ENCODE results near the gene TSPAN9. TPM values are rescaled to one million over a fixed set of nuclear protein-coding genes. Genes with fewer than 3 reads are reported as not detected.

Gene TSPAN9
- total and polyA plus RNA-seq, 2 experiments from 2014 or later: 6.0 to 31.5 TPM

DNA sequence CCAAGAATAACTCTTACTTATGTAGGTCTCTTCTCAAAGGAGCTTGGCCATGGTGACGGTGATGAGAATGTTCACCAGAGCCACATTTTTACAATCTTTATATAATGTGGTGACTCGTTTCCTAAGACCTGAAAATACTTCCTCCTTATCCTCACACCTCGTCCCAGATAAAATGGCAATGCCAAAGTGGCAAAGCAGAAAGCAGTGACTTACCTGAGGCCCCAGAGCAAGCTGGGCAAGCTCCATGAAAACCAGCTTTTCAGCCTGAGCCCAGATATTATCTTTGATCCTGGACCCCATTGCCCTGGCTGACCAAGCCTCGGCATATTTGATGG is 240.3 kb downstream of the TSPAN9 start (continued):
- TF ChIP-seq, protein P1, sequence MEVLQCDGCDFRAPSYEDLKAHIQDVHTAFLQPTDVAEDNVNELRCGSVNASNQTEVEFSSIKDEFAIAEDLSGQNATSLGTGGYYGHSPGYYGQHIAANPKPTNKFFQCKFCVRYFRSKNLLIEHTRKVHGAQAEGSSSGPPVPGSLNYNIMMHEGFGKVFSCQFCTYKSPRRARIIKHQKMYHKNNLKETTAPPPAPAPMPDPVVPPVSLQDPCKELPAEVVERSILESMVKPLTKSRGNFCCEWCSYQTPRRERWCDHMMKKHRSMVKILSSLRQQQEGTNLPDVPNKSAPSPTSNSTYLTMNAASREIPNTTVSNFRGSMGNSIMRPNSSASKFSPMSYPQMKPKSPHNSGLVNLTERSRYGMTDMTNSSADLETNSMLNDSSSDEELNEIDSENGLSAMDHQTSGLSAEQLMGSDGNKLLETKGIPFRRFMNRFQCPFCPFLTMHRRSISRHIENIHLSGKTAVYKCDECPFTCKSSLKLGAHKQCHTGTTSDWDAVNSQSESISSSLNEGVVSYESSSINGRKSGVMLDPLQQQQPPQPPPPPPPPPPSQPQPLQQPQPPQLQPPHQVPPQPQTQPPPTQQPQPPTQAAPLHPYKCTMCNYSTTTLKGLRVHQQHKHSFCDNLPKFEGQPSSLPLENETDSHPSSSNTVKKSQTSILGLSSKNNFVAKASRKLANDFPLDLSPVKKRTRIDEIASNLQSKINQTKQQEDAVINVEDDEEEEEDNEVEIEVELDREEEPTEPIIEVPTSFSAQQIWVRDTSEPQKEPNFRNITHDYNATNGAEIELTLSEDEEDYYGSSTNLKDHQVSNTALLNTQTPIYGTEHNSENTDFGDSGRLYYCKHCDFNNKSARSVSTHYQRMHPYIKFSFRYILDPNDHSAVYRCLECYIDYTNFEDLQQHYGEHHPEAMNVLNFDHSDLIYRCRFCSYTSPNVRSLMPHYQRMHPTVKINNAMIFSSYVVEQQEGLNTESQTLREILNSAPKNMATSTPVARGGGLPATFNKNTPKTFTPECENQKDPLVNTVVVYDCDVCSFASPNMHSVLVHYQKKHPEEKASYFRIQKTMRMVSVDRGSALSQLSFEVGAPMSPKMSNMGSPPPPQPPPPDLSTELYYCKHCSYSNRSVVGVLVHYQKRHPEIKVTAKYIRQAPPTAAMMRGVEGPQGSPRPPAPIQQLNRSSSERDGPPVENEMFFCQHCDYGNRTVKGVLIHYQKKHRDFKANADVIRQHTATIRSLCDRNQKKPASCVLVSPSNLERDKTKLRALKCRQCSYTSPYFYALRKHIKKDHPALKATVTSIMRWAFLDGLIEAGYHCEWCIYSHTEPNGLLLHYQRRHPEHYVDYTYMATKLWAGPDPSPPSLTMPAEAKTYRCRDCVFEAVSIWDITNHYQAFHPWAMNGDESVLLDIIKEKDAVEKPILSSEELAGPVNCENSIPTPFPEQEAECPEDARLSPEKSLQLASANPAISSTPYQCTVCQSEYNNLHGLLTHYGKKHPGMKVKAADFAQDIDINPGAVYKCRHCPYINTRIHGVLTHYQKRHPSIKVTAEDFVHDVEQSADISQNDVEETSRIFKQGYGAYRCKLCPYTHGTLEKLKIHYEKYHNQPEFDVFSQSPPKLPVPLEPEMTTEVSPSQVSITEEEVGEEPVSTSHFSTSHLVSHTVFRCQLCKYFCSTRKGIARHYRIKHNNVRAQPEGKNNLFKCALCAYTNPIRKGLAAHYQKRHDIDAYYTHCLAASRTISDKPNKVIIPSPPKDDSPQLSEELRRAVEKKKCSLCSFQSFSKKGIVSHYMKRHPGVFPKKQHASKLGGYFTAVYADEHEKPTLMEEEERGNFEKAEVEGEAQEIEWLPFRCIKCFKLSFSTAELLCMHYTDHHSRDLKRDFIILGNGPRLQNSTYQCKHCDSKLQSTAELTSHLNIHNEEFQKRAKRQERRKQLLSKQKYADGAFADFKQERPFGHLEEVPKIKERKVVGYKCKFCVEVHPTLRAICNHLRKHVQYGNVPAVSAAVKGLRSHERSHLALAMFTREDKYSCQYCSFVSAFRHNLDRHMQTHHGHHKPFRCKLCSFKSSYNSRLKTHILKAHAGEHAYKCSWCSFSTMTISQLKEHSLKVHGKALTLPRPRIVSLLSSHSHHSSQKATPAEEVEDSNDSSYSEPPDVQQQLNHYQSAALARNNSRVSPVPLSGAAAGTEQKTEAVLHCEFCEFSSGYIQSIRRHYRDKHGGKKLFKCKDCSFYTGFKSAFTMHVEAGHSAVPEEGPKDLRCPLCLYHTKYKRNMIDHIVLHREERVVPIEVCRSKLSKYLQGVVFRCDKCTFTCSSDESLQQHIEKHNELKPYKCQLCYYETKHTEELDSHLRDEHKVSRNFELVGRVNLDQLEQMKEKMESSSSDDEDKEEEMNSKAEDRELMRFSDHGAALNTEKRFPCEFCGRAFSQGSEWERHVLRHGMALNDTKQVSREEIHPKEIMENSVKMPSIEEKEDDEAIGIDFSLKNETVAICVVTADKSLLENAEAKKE (CRISPR knock-in tag; IDR thresholded peaks at IDR 0.05): no peak
- TF ChIP-seq EZH2 (IDR thresholded peaks at IDR 0.05; ENCODE audit: low read depth, unreplicated experiment) (no peak), ZNF331 (CRISPR knock-in tag; IDR thresholded peaks at IDR 0.05; ENCODE audit: low read depth) (no peak), EZH2phosphoT487 (IDR thresholded peaks at IDR 0.05; ENCODE audit: unreplicated experiment) (no peak), CREB1 (CRISPR knock-in tag; IDR thresholded peaks at IDR 0.05; ENCODE audit: low read depth) (no peak), NANOG (IDR thresholded peaks at IDR 0.05; ENCODE audit: borderline replicate concordance) (no peak), POLR2AphosphoS5 (IDR thresholded peaks at IDR 0.05; ENCODE audit: low read depth) (no peak), JUNB (IDR thresholded peaks at IDR 0.05; ENCODE audit: unreplicated experiment) (no peak)
- TF ChIP-seq, protein P2, sequence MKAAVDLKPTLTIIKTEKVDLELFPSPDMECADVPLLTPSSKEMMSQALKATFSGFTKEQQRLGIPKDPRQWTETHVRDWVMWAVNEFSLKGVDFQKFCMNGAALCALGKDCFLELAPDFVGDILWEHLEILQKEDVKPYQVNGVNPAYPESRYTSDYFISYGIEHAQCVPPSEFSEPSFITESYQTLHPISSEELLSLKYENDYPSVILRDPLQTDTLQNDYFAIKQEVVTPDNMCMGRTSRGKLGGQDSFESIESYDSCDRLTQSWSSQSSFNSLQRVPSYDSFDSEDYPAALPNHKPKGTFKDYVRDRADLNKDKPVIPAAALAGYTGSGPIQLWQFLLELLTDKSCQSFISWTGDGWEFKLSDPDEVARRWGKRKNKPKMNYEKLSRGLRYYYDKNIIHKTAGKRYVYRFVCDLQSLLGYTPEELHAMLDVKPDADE (IDR thresholded peaks at IDR 0.05): no peak
- TF ChIP-seq, protein P3, sequence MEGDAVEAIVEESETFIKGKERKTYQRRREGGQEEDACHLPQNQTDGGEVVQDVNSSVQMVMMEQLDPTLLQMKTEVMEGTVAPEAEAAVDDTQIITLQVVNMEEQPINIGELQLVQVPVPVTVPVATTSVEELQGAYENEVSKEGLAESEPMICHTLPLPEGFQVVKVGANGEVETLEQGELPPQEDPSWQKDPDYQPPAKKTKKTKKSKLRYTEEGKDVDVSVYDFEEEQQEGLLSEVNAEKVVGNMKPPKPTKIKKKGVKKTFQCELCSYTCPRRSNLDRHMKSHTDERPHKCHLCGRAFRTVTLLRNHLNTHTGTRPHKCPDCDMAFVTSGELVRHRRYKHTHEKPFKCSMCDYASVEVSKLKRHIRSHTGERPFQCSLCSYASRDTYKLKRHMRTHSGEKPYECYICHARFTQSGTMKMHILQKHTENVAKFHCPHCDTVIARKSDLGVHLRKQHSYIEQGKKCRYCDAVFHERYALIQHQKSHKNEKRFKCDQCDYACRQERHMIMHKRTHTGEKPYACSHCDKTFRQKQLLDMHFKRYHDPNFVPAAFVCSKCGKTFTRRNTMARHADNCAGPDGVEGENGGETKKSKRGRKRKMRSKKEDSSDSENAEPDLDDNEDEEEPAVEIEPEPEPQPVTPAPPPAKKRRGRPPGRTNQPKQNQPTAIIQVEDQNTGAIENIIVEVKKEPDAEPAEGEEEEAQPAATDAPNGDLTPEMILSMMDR (conservative IDR thresholded peaks at IDR 0.05; ENCODE audit: low read depth in 2 of 2): no peak
